Sigmoid colon (tissue), 4 donors: ENCODE results near the gene ADGRV1.

Experiments used
- CTCF ChIP-seq, 4 experiments: fragments of 450-650 bp in 3 of 4; fragments of 200-600 bp in 1 of 4; IDR thresholded peaks; one replicate each; pipeline ENCODE4 v1.5.1; 2016 to 2019; ENCODE audit warnings: antibody characterized with exemption in 4 of 4, mild to moderate bottlenecking in 3 of 4, moderate library complexity in 2 of 4
- EP300 ChIP-seq, 4 donors: sonication (generic); formaldehyde crosslinking; IDR thresholded peaks; one replicate each; pipeline ENCODE4 v1.6.1; 2017; ENCODE audit warnings: antibody characterized with exemption in 4 of 4
- POLR2A ChIP-seq, 2 donors: fragments of 450-650 bp; IDR thresholded peaks; one replicate each; pipeline ENCODE4 v1.6.1; 2016; ENCODE audit warnings: antibody characterized with exemption in 2 of 2, mild to moderate bottlenecking in 2 of 2, moderate library complexity in 2 of 2
- POLR2AphosphoS5 ChIP-seq, 4 donors: sonication (generic); formaldehyde crosslinking; IDR thresholded peaks; one replicate each; pipeline ENCODE4 v1.6.1; 2017; ENCODE audit warnings: antibody characterized with exemption in 4 of 4

GRCh38 chr5:90901261-90901660 is 342.7 kb downstream of the ADGRV1 start:
- TF ChIP-seq POLR2A (IDR thresholded peaks at IDR 0.05) (no peak), CTCF (IDR thresholded peaks at IDR 0.05) (no peak), EP300 (IDR thresholded peaks at IDR 0.05) (no peak), POLR2AphosphoS5 (IDR thresholded peaks at IDR 0.05) (no peak)
